Lower lobe of right lung (tissue), 2 donors: ENCODE measurements around the gene MRTFB. TPM values are rescaled to one million over a fixed set of nuclear protein-coding genes. Genes with fewer than 3 reads are reported as not detected.
"Not testable (repeated sequence)": the region's sequence is repeated elsewhere in the genome, so short reads cannot be mapped to it uniquely, and the experiment has no call there.

Source experiments
- ATAC-seq, 2 donors: fragments of 200-7000 bp; cut with Tn5 transposase; one replicate each; pipeline ENCODE4 v1.9.1; 2020 to 2022; ENCODE audit warnings: mild to moderate bottlenecking in 2 of 2, moderate library complexity in 2 of 2
- DNase-seq: peaks from one replicate; pipeline ENCODE4 v3.0.0-alpha.2; 2020
- H3K27ac ChIP-seq: fragments of 200-600 bp; one replicate; pipeline ENCODE4 v1.8.0; 2022
- H3K27me3 ChIP-seq: fragments of 200-600 bp; one replicate; pipeline ENCODE4 v1.8.0; 2022; ENCODE audit warnings: low read depth
- H3K36me3 ChIP-seq: fragments of 200-600 bp; one replicate; pipeline ENCODE4 v1.8.0; 2022; ENCODE audit warnings: mild to moderate bottlenecking
- H3K4me1 ChIP-seq: fragments of 200-600 bp; one replicate; pipeline ENCODE4 v1.8.0; 2022
- H3K4me3 ChIP-seq: fragments of 200-600 bp; one replicate; pipeline ENCODE4 v1.8.0; 2022; ENCODE audit warnings: mild to moderate bottlenecking
- H3K9me3 ChIP-seq: fragments of 200-600 bp; one replicate; pipeline ENCODE4 v1.8.0; 2022
- CTCF ChIP-seq: fragments of 200-600 bp; IDR thresholded peaks from one replicate; pipeline ENCODE4 v1.8.0; 2022; ENCODE audit warnings: antibody characterized with exemption, mild to moderate bottlenecking
- intact Hi-C: fragments of 100-400 bp; cut with DNase I; formaldehyde crosslinking; loops from one replicate; pipeline ENCODE4 v1.11.0; 2022
- long read RNA-seq: library from polyadenylated mRNA; unstranded; transcript quantifications from one replicate; pipeline ENCODE4 v2.0.0, GENCODE V29; 2021
- total RNA-seq: library from RNA; stranded (reverse); fragmentation: NEBNext Ultra II Directional; extraction: Animal tissue kit (Norgen Biotek cat#: 25700); gene quantifications from one replicate; pipeline ENCODE4 v1.2.1, GENCODE V29; 2021
- donor health status: DM: no; HTN: yes; CAD: no; lungs with severe emphysema.

MRTFB gene
- 50.8 TPM for total RNA-seq
- long read RNA-seq, full-length matches to known transcripts = 2 of 29 reads
- long read RNA-seq, partial matches to known transcripts = 9 of 29 reads
- long read RNA-seq, other reads (novel, unspliced or antisense) = 18 of 29 reads

GRCh38 chr16:14070877-14071575 lies at the start of gene MRTFB:
Gene MRTFB (plus strand): TSS chr16:14071319. CDS start chr16:14140607, 69,288 bp downstream.
- no peak for TF ChIP-seq CTCF
- Histone ChIP-seq H3K4me1 (peaks cover 15% of the 10 kb centered on the region), H3K27ac (peak within 1 kb of the TSS; percentile 84), H3K36me3 (no peaks in the 10 kb centered on the region), H3K4me3 (peak within 1 kb of the TSS; percentile 89), H3K9me3 (no peaks in the 10 kb centered on the region), H3K27me3 (no peaks in the 10 kb centered on the region)
- DNase-seq (peak; percentile 84), ATAC-seq (peak; percentile 92 to 96)
- intact Hi-C loops = no loop called here

GRCh38 chr16:14023526-14023925 lies 47.6 kb upstream of the MRTFB start:
- intact Hi-C loops, H3K27me3 ChIP-seq, H3K36me3 ChIP-seq, H3K4me3 ChIP-seq, ATAC-seq, DNase-seq, H3K4me1 ChIP-seq, H3K9me3 ChIP-seq, H3K27ac ChIP-seq: not testable (repeated sequence)

- intact Hi-C loops = no loop called here
- H3K27ac ChIP-seq = no peak overlapping the region
- ATAC-seq (no peak), DNase-seq (no peak)
- no peak overlapping the region for H3K4me3 ChIP-seq
- no peak for TF ChIP-seq CTCF
- H3K4me1 ChIP-seq = no peaks in the 10 kb centered on the region
- no peaks in the 10 kb centered on the region for H3K27me3 ChIP-seq
- no peaks in the 10 kb centered on the region for H3K36me3 ChIP-seq
- no peaks in the 10 kb centered on the region for H3K9me3 ChIP-seq
Measured at GRCh38 chr16:14024283-14024682, 46.8 kb upstream of the MRTFB start.

- DNase-seq (no peak), ATAC-seq (no peak)
- TF ChIP-seq CTCF = no peak
Measured at GRCh38 chr16:14026572-14027285, 44.4 kb upstream of the MRTFB start.

GRCh38 chr16:14028202-14028601 lies 42.9 kb upstream of the MRTFB start:
- intact Hi-C loops = no loop called here
- Histone ChIP-seq H3K4me3 (no peak overlapping the region), H3K27ac (no peak overlapping the region), H3K27me3 (no peaks in the 10 kb centered on the region), H3K36me3 (no peaks in the 10 kb centered on the region), H3K4me1 (no peaks in the 10 kb centered on the region), H3K9me3 (no peaks in the 10 kb centered on the region)
- DNase-seq (no peak), ATAC-seq (no peak)
- no peak for TF ChIP-seq CTCF

More at GRCh38 chr16:14026572-14027285, 44.4 kb upstream of the MRTFB start:
- H3K36me3 ChIP-seq = no peaks in the 10 kb centered on the region
- H3K9me3 ChIP-seq = no peaks in the 10 kb centered on the region
- intact Hi-C loops = no loop called here
- no peaks in the 10 kb centered on the region for H3K27me3 ChIP-seq
- no peak overlapping the region for H3K4me3 ChIP-seq
- no peak overlapping the region for H3K27ac ChIP-seq
- no peaks in the 10 kb centered on the region for H3K4me1 ChIP-seq

GRCh38 chr16:14029658-14030057 lies 41.5 kb upstream of the MRTFB start:
- no peak for TF ChIP-seq CTCF
- H3K4me3 ChIP-seq = no peak overlapping the region
- ATAC-seq (no peak), DNase-seq (no peak)
- no peaks in the 10 kb centered on the region for H3K4me1 ChIP-seq
- no peak overlapping the region for H3K27ac ChIP-seq
- H3K9me3 ChIP-seq = no peaks in the 10 kb centered on the region
- H3K27me3 ChIP-seq = no peaks in the 10 kb centered on the region
- intact Hi-C loops = no loop called here
- no peaks in the 10 kb centered on the region for H3K36me3 ChIP-seq
